Melanocyte of skin (primary cell): ENCODE results near the gene TAF11L9. TPM values are rescaled to one million over a fixed set of nuclear protein-coding genes. Genes with fewer than 3 reads are reported as not detected.

Source experiments
- small RNA-seq, 2 donors: library from RNA; depleted of rRNA; stranded (forward); fragments of <200 nt; gene quantifications; one replicate each; pipeline ENCODE3, GENCODE V24; 2012
- total RNA-seq, 2 donors: library from RNA; depleted of rRNA; stranded (reverse); fragments of >200 nt; gene quantifications; 2 replicates each; pipeline ENCODE4 v1.2.3, GENCODE V29; 2012

Gene TAF11L9
- not detected for total RNA-seq

GRCh38 chr5:17594255-17594654 lies at the start of gene TAF11L9:
TSS of gene TAF11L9 (minus strand) at chr5:17594394.

GRCh38 chr5:17634160-17634559 lies 40.0 kb upstream of the TAF11L9 start, which contains the start of gene TAF11L14:
TSS of gene TAF11L14 (plus strand) at chr5:17634460.

GRCh38 chr5:17631788-17632187 lies 37.6 kb upstream of the TAF11L9 start, which contains the start of gene TAF11L13:
TSS of gene TAF11L13 (plus strand) at chr5:17632088.

GRCh38 chr5:17610092-17610491 lies 15.9 kb upstream of the TAF11L9 start, which contains the start of gene TAF11L12:
TSS of gene TAF11L12 (plus strand) at chr5:17610392.

GRCh38 chr5:17603880-17604279 lies 9.7 kb upstream of the TAF11L9 start, which contains the start of gene TAF11L11:
TSS of gene TAF11L11 (plus strand) at chr5:17604183.

GRCh38 chr5:17597728-17598127 lies 3.5 kb upstream of the TAF11L9 start, which contains the start of gene TAF11L10:
TSS of gene TAF11L10 (minus strand) at chr5:17597828.

GRCh38 chr5:17590860-17591259 lies 3.3 kb downstream of the TAF11L9 start, which contains the start of gene TAF11L8:
TSS of gene TAF11L8 (minus strand) at chr5:17590960.

GRCh38 chr5:17585658-17586057 lies 8.5 kb downstream of the TAF11L9 start, which contains the start of gene TAF11L7:
TSS of gene TAF11L7 (minus strand) at chr5:17585758.

Small RNA genes within 50 kb of the gene (small RNA-seq; reads per million reads assigned to genes)
- gene AC233724.3 (0 reads per million in 2 donors), gene AC233724.4 (0 reads per million in 2 donors), gene AC233724.6 (0 reads per million in 2 donors), gene AC233724.7 (0 reads per million in 2 donors)

Other genes with a start within 250 kb of the TAF11L9 start
- gene TAF11L2, start 96.2 kb downstream of the TAF11L9 start, total RNA-seq: not detected
- not detected for gene TAF11L3, start 76.0 kb downstream of the TAF11L9 start, total RNA-seq
- gene TAF11L4, start 72.6 kb downstream of the TAF11L9 start, total RNA-seq: not detected
- not detected for gene TAF11L5, start 69.2 kb downstream of the TAF11L9 start, total RNA-seq
- gene TAF11L6, start 65.7 kb downstream of the TAF11L9 start, total RNA-seq: not detected
- gene TAF11L7, start 8.6 kb downstream of the TAF11L9 start, total RNA-seq: not detected
- not detected for gene TAF11L8, start 3.4 kb downstream of the TAF11L9 start, total RNA-seq
- gene TAF11L10, start 3.4 kb upstream of the TAF11L9 start, total RNA-seq: not detected
- not detected for gene TAF11L11, start 9.8 kb upstream of the TAF11L9 start, total RNA-seq
- not detected for gene TAF11L12, start 16.0 kb upstream of the TAF11L9 start, total RNA-seq
- gene TAF11L13, start 37.7 kb upstream of the TAF11L9 start, total RNA-seq: not detected
- not detected for gene TAF11L14, start 40.1 kb upstream of the TAF11L9 start, total RNA-seq